Tongue (tissue), 2 donors: Measurements from ENCODE around the gene NRDE2. TPM values are rescaled to one million over a fixed set of nuclear protein-coding genes. Genes with fewer than 3 reads are reported as not detected.

ENCODE experiments used
- DNase-seq: peaks from one replicate; pipeline ENCODE4 v3.0.0-alpha.2; 2015
- total RNA-seq: library from RNA; depleted of rRNA; stranded (reverse); fragments of >200 nt; gene quantifications from one replicate; pipeline ENCODE4 v1.2.3, GENCODE V29; 2014

The NRDE2 gene
- total RNA-seq, 1 donor from 2014 or later = 16.8 TPM

DNA sequence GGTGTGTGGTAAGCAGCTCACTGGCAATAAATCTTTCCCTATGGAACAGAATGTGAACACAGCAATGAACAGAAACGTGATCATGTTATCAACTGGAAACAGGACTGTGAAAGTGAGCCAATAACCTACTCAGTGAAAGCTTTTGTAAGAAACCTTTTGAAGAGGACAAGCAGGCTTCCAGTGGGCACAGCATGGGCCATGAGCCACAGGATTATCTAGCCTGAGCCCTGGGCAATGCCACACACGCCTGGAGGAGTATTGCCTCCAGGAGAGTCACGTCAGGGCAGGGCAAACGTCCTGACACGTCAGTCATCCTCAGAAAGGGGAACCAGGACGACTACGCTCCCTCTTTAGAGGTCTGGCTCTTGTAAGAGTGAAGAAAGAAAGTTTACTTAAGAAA is 32.3 kb downstream of the NRDE2 start:
- no peak for DNase-seq

DNA sequence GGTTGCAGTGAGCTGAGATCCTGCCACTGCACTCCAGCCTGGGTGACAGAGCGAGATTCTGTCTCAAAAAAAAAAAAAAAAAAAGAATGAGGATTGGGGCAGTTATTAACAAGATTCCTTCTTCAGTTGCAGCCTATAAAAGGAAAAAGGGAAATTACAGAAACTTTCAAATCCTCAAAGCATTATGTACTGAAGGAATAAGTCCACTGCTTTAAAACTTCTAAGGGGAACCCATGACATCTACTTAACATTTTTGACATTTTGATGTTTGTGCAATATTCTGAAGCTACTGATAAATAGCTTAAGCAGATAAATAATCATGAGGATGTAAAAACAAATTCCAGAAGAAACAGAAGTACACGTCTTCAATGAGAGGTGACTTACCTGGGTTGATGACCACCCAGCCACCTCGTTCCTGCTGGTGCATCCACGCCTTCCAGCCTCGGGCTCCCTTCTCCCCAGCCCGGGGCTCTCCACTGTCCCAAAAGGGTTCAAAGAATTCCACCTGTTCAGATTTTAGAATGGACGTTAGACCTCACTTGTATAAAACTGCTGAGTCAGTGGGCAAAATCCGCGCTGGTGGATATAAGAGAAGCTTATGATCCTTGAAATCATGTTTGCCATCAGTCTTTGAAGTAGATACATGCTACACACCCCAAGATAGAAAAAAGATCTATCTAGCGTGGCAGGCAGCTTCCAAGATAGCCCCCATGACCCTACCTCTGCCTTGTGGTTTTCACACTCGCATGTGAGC is 33.7 kb downstream of the NRDE2 start:
- no peak for DNase-seq

DNA sequence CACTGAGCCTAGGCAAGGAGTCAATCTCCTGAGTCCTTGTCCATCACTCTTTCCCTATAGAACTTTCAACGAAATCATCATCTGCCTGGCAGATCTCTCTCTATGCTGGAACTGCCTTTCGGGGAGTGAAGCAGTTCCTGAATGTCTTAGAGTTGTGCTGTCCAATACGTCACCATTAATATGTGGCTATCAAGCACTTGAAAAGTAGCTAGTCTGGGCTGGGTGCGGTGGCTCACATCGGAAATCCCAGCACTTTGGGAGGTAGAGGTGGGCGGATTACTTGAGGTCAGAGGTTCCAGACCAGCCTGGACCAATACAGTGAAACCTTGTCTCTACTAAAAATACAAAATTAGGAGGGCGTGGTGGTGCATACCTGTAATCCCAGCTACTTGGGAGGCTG is 35.1 kb downstream of the NRDE2 start:
- DNase-seq = no peak

DNA sequence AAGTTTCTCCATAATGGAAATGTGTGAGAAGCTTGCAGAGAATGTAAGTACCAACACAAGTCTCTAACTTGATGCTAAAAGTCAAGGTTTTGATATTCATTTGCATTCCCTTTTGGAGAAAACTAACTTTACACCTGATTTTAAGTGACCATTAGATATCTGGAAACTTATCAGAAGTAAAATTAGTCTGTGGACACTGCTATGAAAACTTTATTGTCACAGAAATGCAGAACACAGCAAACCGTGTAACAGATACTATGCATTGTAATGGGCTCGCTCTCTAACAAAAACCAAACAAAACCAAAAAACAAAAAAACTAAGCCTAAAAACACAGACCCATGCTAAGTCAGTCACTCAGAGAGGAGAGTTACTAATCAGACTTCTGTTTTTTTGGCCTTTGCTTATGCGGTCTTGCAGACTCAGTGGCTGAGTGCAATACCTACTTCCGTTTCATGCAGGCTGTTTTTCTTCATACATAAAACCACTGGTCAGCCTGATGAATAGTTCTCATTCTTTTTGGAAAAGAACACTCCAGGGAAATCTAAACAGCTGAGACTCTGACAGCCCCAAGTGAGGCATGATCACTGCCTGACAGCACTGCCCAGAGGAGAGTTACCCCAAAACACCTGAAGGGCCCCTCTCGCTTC is 35.7 kb downstream of the NRDE2 start:
- DNase-seq = no peak

DNA sequence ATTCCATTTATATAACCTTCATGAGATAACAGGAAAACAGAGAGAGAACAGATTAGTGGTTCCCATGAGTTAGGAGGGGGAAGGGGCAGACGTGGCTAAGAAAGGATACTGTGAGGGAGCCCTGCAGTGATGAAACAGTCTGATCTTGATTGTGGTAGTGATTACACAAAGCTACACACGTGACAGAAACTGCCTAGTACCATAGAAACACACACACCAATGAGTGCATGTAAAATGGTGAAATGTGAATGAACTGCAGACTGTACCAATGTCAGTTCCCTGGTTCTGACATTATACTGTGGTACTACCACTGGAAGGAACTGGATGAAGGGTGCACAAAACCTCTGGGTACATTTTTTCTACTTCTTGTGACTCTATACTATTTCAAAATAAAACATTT is 36.9 kb downstream of the NRDE2 start:
- DNase-seq = no peak

DNA sequence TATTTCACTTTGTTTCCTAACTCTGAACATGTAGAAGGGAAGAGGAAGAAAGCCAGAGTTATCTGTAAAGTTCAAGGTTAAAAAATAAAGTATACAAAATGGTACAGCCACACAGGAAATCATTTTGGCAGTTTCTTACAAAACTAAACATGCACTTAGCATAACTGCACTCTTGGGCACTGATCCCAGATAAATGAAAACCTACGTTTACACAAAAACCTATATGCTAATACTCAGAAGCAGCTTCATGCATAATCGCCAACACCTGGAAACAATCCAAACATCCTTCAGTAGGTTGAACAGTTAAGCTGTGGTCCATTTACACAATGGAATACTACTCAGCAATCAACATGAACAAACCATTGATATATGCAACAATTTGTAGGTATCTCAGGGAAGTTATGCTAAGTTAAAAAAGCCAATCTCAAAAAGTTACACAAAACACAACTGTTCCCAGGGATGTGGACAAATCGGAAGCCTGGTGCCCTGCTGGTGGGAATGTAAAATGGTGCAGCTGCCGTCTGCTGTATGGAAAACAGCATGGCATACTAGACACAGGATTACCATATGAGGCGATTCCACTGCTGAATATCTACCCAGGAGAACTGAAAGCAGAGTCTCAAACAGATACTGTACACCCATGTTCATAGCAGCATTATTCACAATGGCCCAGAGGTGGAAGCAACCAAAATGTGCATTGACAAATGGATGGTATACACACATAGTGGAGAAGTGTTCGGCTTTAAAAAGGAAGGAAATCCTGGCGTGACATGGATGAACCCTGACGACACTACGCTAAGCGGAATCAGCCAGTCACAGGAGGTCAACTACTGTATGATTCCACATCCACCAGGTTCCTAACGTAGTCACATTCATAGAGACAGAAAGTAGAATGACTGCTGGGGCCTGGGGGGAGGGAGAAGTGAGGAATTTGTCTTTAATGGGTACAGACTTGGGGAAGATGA is 37.7 kb downstream of the NRDE2 start:
- DNase-seq = no peak

DNA sequence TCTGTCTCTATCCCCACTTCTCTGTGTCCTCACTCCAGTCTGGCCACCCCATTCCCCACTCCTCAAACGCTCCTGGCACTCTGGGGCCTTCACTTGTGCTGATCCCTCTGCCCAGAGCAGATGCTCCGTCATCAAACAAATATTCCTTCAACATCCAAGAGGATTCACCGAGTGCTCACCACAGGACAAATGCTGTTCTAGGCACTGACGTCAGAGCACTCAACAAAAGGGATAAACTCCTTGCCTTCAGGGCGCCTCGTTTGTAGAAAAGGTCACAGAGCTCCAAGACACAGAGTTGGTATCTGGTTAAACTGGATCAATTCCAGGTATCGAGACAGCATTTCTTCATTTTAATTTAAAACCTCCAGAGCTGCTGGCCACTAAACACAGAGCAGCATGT is 40.0 kb downstream of the NRDE2 start:
- DNase-seq = no peak

DNA sequence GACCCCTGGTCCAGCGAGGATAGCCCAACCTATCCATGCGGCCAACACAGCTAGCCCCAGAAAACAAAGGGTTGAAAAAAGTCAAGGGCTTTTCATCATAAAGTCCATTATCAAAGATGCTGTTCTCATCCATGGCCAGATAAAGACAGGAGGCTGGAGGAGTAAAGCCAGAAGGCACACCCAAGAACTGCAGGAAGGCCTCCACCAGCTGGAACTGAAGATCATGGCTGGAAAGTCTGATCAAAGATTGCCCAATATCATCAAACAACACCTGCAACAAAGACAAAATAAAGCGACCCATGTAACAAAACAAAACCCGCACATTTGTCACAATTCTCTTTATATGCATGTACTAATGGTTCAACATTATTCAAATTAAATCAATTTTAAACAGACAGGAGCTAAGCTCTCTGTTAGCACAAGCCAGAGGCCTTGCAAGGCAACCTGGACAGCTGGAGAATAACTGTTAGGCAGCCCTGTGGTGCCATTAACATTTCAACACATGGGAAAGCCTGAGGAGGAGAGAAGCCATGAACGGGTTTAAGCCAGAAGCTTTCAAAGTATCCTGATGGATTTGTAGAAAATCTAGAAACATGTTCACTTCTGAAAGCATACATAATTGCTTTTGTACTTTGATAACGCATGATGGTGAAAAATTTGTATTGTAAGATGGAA is 41.3 kb downstream of the NRDE2 start:
- no peak for DNase-seq

DNA sequence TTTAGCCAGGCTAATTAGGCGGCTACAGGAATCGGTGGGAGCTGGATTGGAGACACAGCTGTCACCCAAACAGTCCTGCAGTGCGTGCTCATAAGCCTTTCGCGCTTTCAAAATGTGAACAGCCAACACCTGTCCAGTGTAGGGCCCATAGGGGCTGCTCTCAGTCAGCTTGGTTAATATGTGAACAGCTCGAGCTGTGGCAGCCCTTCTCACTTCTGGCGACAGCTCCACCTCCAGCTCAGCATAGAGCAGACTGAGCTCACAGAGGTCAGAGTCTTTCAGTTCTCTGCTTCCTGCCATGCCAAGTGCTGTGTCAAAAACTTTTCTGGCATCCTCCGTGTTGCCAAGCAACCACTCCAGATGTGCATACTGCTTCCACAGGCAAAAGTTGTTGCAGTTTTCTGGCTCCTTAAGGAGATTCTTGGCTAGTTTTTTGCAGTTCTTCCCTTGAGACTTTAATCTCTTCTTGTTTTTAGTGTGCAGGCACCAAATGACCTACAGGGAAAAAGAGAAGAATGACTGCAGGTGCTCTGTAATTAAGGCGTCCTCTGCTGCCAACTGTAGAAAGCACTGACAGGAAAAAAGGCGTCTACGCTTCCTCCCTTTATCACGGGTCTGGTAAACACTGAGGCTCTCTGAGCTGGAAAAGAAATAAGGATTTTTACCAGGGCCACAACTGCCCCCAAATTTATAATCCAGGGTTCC is 42.9 kb downstream of the NRDE2 start:
- peak; percentile 80 for DNase-seq

DNA sequence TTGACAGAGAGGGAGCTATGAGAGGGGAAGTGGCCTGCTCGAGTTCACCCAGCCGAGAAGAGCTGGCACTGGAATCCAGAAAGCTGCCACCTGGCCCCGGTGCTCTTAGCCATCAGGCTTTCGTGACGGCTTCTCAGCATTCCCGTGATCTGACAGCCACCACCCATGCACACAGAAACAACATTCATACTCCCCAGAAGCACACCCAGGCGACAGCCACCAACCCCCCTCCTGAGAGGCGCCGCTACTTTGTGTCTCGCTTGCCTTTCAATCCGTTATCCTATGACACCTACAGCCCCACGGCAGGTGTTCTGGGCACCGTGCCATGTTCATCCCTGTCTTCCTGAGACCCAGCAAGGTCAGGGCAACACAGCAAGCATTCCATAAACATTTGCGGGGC is 44.0 kb downstream of the NRDE2 start:
- DNase-seq = no peak

DNA sequence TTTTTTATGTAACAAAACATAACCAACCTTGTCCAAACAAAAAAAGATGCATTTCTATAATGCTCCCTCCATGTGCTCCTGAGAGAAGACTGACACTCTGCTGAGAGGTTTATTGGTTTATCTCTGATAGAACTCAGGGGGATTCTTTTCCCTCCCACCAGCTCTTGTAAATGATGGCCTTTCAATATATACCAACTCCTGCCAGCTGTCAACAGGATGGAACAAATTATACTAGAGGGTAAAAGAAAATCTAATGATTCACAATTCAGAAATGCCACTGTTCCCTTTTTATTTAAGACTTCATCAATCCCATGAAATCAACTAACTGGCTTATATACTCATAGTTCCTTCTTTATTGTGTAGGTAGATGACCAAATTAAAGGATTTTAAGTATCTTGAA is 50.0 kb downstream of the NRDE2 start:
- DNase-seq = no peak

DNA sequence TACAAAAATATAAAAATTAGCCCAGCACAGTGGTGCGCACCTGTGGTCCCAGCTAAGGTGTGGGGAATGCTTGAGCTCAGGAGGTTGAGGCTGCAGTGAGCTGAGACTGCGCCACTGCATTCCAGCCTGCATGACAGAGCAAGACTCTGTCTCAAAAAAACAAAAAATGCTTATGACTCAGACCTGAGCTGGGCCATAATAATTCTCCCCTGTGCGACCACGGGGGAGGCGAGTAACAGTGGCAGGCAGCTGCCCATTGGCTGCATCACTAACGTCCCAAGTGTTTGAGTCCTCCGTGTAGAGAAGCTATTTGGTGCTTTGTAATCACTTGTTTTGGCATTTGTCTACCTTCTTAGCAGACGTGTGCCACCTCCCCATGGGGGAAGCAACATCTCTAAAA is 50.5 kb downstream of the NRDE2 start:
- DNase-seq = no peak

DNA sequence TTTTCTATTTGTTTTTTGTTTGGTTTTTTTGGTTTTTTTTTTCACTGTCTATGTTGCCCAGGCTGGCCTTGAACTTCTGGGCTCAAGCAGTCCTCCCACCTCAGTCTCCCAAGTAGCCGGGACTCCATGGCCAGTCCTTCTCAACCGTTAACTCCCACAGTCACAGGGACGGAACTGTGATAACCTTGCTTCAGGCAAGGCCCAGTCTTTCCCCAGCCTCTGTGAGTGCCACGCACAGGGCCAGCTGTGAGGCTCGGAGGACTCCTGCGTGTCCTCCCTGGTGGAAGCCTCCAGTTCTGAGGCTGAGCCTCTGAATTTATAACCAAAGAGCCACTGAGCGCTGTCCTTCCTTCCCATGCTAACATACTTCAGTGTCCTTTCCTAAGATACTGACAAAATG is 51.6 kb downstream of the NRDE2 start:
- DNase-seq = no peak

DNA sequence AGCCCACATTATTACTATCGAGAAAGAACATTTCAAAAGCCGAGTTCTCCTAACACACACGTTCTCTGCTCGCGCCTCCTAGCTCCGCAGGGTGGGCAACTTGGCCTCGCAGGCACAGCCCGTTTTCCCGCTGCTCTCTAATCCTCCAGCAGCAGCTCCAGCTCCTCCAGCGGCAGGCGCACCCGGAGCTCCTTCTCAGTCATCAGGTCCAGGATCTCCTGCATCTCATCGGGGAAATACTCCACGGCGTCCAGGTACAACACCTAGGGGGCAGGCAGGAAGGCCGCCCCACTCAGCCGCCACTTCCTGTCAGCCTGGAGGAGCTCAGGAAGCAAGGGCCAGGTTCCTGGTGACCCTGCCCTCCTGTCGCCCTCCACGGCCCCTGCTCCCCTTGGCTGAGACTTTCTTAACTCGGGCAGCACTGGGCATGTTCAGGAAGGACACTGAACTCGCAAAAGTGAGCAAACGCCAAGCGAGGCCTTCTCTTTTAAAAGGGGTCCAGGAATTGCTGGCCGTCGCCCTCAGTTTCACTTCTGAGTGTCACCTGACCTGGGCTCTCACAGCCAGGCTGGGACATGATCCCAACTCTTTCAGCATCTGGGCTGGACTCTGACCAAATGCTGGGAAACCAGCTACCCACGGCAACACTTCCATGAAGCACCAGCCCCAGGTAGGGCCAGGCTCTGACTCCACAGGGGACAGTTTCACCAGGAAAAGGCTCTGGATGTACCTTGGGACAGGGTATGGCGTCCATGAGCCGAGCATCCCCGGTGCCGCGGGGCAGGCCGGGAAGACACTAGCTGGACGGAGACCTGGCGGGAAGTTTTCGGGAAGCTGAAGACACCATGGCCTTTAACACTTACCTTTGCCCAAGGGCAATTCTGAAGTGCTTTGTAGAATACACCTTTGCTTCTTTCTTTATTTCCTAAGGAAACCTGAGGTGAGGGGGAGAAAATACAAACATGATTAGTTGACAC is 53.3 kb downstream of the NRDE2 start:
- DNase-seq = no peak

DNA sequence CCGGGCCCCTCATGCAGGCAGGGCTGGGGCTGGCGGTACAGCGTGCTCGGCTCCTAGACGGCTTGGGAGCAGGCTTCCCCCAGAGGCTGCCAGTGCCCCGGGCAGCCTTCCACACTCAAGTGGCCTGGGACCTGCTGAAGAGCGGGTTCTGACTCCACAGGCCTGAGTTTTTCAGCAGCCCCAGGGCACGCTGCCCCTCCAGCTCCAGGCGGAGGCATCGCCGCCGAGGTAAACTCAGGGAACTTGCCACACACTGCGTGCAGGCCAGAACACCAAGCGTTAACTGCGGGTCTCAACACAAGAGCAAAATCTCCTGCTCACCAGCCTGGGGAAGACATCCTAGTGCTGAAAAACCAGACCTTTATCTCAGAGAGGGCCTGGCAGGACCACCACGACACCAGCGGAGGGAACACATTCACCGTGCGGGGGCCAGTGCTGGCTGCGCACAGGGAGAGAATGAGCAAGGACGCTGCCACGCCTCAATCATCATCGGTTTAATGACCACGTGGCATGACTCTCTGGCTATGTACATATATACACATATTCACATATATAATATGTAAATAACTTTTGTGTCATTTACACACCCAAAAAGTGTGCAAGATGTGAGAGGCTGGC is 54.1 kb downstream of the NRDE2 start:
- no peak for DNase-seq

DNA sequence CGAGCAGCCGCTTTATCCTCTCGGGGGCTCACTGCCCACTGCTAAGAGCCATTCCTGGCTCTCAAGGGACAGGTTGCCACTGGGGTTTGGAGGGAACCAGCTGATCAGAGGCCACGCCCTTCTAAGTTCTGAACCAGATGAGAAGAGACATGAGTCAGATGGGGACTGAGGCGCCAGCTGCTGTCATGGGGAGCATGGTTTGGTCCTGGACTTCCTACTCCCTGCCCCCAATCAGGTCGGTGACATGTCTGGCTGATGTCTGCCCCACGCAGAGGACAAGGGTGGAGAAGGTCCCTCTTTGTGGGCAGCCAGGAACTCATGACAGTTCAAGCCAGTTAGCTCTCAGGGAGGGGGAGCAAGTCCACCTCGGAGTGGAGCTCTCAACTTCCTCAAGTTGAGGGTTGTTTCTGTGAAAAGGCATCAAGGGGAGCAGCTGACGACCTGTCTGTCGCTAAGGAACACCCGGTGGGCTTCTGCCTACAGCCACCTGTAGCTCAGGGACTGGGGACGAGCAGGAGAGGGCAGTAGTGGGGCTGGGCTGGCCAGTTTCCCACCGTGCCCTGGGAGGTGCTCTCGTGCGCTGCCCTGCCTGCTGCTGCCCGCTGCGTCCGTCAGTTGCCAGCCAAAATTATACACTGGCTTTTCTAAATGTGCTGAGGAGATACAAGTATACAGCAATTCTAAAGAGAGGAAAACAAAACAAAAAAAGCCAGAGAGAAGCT is 54.9 kb downstream of the NRDE2 start:
- no peak for DNase-seq

DNA sequence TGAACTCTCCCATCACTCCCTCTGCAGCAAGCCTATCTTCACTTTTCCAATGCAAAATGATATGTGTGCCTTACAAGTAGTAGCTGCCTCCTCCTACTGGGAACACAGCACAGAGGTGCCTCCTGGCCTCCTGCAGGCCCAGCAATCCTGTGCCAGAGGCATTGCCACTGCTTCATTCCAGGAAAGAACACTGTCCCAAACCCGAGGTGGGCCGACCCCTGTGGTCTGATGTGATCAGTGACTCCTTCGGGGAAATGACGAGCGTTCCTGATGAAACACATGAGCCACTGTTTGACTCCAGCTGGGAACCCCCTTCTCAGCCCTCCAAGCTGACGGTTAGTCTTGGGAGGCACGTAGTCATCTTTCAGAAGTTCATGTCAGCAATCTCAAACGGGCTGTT is 55.9 kb downstream of the NRDE2 start:
- no peak for DNase-seq

DNA sequence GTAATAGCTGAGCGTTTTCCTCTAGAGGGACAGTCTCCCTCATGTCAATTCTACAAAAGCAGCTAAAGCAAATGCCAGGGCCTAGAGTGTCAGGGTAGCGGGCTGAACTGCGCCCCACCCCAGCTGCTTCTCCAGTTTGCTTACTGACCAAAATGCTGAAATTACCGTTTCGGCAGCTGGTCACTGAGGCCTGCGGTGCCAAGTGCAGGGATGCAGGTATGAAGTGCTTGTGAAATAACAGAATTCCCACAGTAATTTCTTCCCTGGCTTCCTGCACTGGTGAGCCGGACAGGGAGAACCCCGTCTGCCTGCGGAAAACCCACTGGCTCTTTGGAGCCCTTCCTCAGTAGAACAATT is 56.3 kb downstream of the NRDE2 start:
- DNase-seq = no peak

DNA sequence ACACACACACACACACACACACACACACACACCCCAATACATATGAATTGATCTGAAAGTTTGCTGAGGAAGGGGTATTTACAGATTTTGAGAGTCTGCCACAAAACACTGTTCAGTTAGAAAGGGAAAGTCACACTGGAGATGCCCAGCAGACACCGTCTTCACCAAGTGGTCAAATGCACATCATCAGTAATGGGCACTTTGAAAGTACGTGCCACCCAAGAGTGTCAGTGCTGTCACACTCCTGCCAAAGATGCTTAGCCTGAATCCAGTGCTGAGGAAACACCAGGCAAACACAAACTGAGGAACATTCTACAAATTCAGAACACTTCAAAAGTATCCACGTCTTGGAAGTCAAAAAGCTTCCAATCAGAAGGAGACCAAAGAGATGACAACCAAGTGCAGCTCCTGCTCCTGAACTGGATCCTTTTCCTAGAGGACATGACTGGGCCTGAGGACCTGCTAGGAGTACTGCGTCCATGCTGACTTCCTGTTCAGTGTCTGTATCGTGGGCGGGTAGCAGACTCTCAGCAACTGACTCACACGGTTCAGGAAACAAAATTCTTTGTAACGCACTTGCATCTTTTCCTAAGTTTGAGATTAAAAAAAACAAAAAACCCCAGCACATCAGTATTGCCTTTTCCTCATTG is 56.8 kb downstream of the NRDE2 start:
- no peak for DNase-seq
